Measurements from ENCODE around the gene TNIK. TPM values are rescaled to one million over a fixed set of nuclear protein-coding genes. Genes with fewer than 3 reads are reported as not detected.

Gene TNIK
- total RNA-seq, 1 donor from 2014 or later: 1.1 TPM

GRCh38 chr3:171150945-171151344 lies 309.3 kb downstream of the TNIK start:
- DNase-seq (ENCODE audit: low read depth) (no peak), FAIRE-seq (no peak)
- Histone ChIP-seq H3K36me3 (ENCODE audit: control insufficient read depth, insufficient read depth, low read length) (no peaks in the 10 kb centered on the region), H3K27me3 (ENCODE audit: control insufficient read depth, insufficient read depth, low read length) (no peaks in the 10 kb centered on the region), H3K4me3 (ENCODE audit: low read depth, low read length) (no peak overlapping the region)
- TF ChIP-seq CTCF (IDR thresholded peaks at IDR 0.05; ENCODE audit: insufficient read depth, low read length, severe bottlenecking): no peak

GRCh38 chr3:171149526-171150116 lies 310.6 kb downstream of the TNIK start:
- FAIRE-seq (peak; percentile 28), DNase-seq (ENCODE audit: low read depth) (no peak)
- Histone ChIP-seq H3K36me3 (ENCODE audit: control insufficient read depth, insufficient read depth, low read length) (no peaks in the 10 kb centered on the region), H3K27me3 (ENCODE audit: control insufficient read depth, insufficient read depth, low read length) (no peaks in the 10 kb centered on the region), H3K4me3 (ENCODE audit: low read depth, low read length) (no peak overlapping the region)
- no peak for TF ChIP-seq CTCF (IDR thresholded peaks at IDR 0.05; ENCODE audit: insufficient read depth, low read length, severe bottlenecking)

GRCh38 chr3:171145798-171146197 lies 314.4 kb downstream of the TNIK start:
- FAIRE-seq (no peak), DNase-seq (ENCODE audit: low read depth) (no peak)
- H3K36me3 ChIP-seq (ENCODE audit: control insufficient read depth, insufficient read depth, low read length): no peaks in the 10 kb centered on the region
- H3K27me3 ChIP-seq (ENCODE audit: control insufficient read depth, insufficient read depth, low read length): no peaks in the 10 kb centered on the region
- no peak overlapping the region for H3K4me3 ChIP-seq (ENCODE audit: low read depth, low read length)
- no peak for TF ChIP-seq CTCF (IDR thresholded peaks at IDR 0.05; ENCODE audit: insufficient read depth, low read length, severe bottlenecking)

DNA sequence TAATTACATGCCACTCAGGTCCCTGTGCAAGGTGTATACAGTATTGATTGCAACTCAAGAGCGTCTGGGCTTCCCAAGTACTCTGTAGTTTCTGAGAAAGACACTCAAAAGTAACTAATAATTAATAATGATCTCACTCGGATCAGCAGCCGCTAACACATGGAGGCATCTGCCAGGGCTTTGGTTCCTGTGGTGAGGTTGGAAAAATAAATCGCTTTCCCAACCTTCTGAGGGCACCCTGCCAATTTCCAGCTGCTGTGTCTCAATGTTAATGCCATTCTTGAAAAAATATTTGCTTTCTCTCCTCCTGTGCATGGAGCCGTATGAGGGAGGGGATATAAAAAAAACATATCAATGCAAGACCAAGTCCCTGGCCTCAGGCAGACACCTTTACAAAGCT lies 317.2 kb downstream of the TNIK start:
- Histone ChIP-seq H3K4me3 (ENCODE audit: low read depth, low read length) (no peak overlapping the region), H3K27me3 (ENCODE audit: control insufficient read depth, insufficient read depth, low read length) (no peaks in the 10 kb centered on the region), H3K36me3 (ENCODE audit: control insufficient read depth, insufficient read depth, low read length) (no peaks in the 10 kb centered on the region)
- TF ChIP-seq CTCF (IDR thresholded peaks at IDR 0.05; ENCODE audit: insufficient read depth, low read length, severe bottlenecking): no peak
- no peak for DNase-seq (ENCODE audit: low read depth)
- FAIRE-seq: no peak

- Histone ChIP-seq H3K27me3 (ENCODE audit: control insufficient read depth, insufficient read depth, low read length) (no peaks in the 10 kb centered on the region), H3K4me3 (ENCODE audit: low read depth, low read length) (no peak overlapping the region), H3K36me3 (ENCODE audit: control insufficient read depth, insufficient read depth, low read length) (no peaks in the 10 kb centered on the region)
- no peak for FAIRE-seq
- DNase-seq (ENCODE audit: low read depth): no peak
- TF ChIP-seq CTCF (IDR thresholded peaks at IDR 0.05; ENCODE audit: insufficient read depth, low read length, severe bottlenecking): no peak
Observed at GRCh38 chr3:171140246-171140645, 320.0 kb downstream of the TNIK start.

DNA sequence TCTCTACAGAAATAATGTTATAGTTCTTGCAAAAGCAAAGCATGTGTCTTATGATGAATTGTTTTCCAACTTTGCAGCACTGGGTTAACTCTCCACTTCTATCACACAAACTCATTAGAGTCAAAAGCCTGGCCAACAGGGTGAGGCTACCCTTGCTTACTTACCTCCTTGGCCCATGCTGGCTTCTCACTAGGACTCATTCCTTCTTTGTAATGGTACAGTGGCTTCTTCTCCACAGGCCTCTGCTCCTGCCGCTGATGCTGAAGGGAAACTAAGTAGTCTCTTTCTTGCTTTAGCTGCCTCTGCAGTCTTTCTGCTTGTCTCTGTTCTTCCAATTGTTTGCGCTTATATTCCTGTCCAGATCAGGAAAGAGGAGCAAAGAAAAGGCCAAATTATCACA lies 322.2 kb downstream of the TNIK start:
- TF ChIP-seq CTCF (IDR thresholded peaks at IDR 0.05; ENCODE audit: insufficient read depth, low read length, severe bottlenecking): no peak
- H3K27me3 ChIP-seq (ENCODE audit: control insufficient read depth, insufficient read depth, low read length): no peaks in the 10 kb centered on the region
- DNase-seq (ENCODE audit: low read depth) (no peak), FAIRE-seq (no peak)
- no peaks in the 10 kb centered on the region for H3K36me3 ChIP-seq (ENCODE audit: control insufficient read depth, insufficient read depth, low read length)
- H3K4me3 ChIP-seq (ENCODE audit: low read depth, low read length): no peak overlapping the region
